T-helper 2 cell treated with Interferon-gamma antibody and Interleukin-4, amounts not matched to agents 100 ng/mL and 5 ng/mL, for 36 hours (primary cell): ENCODE measurements around the gene VWA5A. TPM values are rescaled to one million over a fixed set of nuclear protein-coding genes. Genes with fewer than 3 reads are reported as not detected.

ENCODE experiments used
- intact Hi-C: fragments of 100-400 bp; cut with micrococcal nuclease; formaldehyde crosslinking; loops from one replicate; pipeline ENCODE4 v1.15.1; 2023
- total RNA-seq: library from RNA; stranded (reverse); gene quantifications from 2 replicates; pipeline ENCODE4 v1.2.3, GENCODE V29; 2022

The VWA5A gene
- total RNA-seq, result 4.3 and 4.5 TPM in 2 replicates

- intact Hi-C loops, result loop anchor here (1.0 to 2.0 kb wide), 2 partner anchors 44 to 80 kb away; no protein-coding TSS in a partner anchor
These were observed at the start of gene VWA5A for GRCh38 chr11:124114942-124115781. Gene VWA5A, plus strand, starts transcription at chr11:124115450. Its CDS starts 2,062 bp downstream, at chr11:124117512.

- intact Hi-C loops, result loop anchor here (10.0 kb wide), 1 partner anchor 336 kb away; no protein-coding TSS in a partner anchor
These were observed 46.6 kb upstream of the VWA5A start for GRCh38 chr11:124068601-124069110.

- intact Hi-C loops, result loop anchor here (2.0 to 10.0 kb wide), 3 partner anchors 207 to 518 kb away; no protein-coding TSS in a partner anchor
These were observed 45.5 kb upstream of the VWA5A start for GRCh38 chr11:124069429-124070401.

GRCh38 chr11:124070915-124071622, 44.2 kb upstream of the VWA5A start:
- intact Hi-C loops, result loop anchor here (1.0 to 5.0 kb wide), 4 partner anchors 44 to 516 kb away; partner anchors contain the start of gene VWA5A

GRCh38 chr11:124071623-124071948, 43.7 kb upstream of the VWA5A start:
- intact Hi-C loops, result loop anchor here (1.0 to 5.0 kb wide), 4 partner anchors 44 to 516 kb away; partner anchors contain the start of gene VWA5A

GRCh38 chr11:124072147-124072546, 43.1 kb upstream of the VWA5A start:
- intact Hi-C loops, result loop anchor here (5.0 kb wide), 1 partner anchor 515 kb away; no protein-coding TSS in a partner anchor

- intact Hi-C loops, result loop anchor here (5.0 kb wide), 1 partner anchor 513 kb away; no protein-coding TSS in a partner anchor
These were observed 40.7 kb upstream of the VWA5A start for GRCh38 chr11:124074554-124074953.

- intact Hi-C loops, result no loop called here
These were observed 39.8 kb upstream of the VWA5A start for GRCh38 chr11:124075492-124075840.

GRCh38 chr11:124075841-124076651, 39.2 kb upstream of the VWA5A start:
- intact Hi-C loops, result no loop called here

- intact Hi-C loops, result no loop called here
These were observed 38.0 kb upstream of the VWA5A start for GRCh38 chr11:124077266-124077665.

- intact Hi-C loops, result no loop called here
These were observed 36.7 kb upstream of the VWA5A start for GRCh38 chr11:124078591-124078990.

GRCh38 chr11:124079631-124080326, 35.5 kb upstream of the VWA5A start:
- intact Hi-C loops, result no loop called here

GRCh38 chr11:124080327-124081001, 34.8 kb upstream of the VWA5A start:
- intact Hi-C loops, result no loop called here

- intact Hi-C loops, result no loop called here
These were observed 33.8 kb upstream of the VWA5A start for GRCh38 chr11:124081483-124081882.

- intact Hi-C loops, result no loop called here
These were observed 32.9 kb upstream of the VWA5A start for GRCh38 chr11:124082371-124082770.

- intact Hi-C loops, result no loop called here
These were observed 29.7 kb upstream of the VWA5A start for GRCh38 chr11:124085583-124085982.

GRCh38 chr11:124085997-124086846, 29.0 kb upstream of the VWA5A start:
- intact Hi-C loops, result no loop called here

GRCh38 chr11:124090996-124091395, 24.3 kb upstream of the VWA5A start:
- intact Hi-C loops, result no loop called here
